K562 (cell line): ENCODE data around the gene KIAA1614. TPM values are rescaled to one million over a fixed set of nuclear protein-coding genes. Genes with fewer than 3 reads are reported as not detected.

Experiments used
- ATAC-seq: fragments of 200-7000 bp; cut with Tn5 transposase; 3 replicates; pipeline ENCODE4 v1.9.1; 2020; ENCODE audit warnings: moderate library complexity
- BruUV-seq: library from RNA; stranded (reverse); fragments of 400-500 nt; replicated peaks from 2 replicates; lab custom pipeline; 2021; lab: Mats Ljungman, UMichigan
- CTCF ChIA-PET: fragments of 300-600 bp; formaldehyde crosslinking; extraction: SDS; loops from one replicate; lab custom pipeline; 2021; ENCODE audit warnings: low intra/inter-chr PET ratio; lab: Yijun Ruan, JAX
- POLR2A ChIA-PET: fragments of 300-600, 350-650 bp; sonication (Branson Sonifier 250); formaldehyde crosslinking; extraction: SDS; loops from one replicate; lab custom pipeline; 2021; ENCODE audit warnings: antibody characterized with exemption, inconsistent platforms; lab: Yijun Ruan, JAX
- DNase-seq, 4 experiments: peaks; one replicate each; pipeline versions ENCODE4 v3.0.0 to v3.0.0-alpha.2; 2011 to 2018; ENCODE audit warnings: low spot score in 3 of 4, mixed read lengths in 3 of 4; ENCODE audit errors: extremely low read depth in 1 of 4
- FAIRE-seq: peaks from 2 replicates; lab custom pipeline; 2011; peaks lifted over from hg19 to GRCh38; lab: Jason Lieb, UNC
- H2AFZ ChIP-seq: 2 replicates; pipeline ENCODE4 v1.6.0; 2011; ENCODE audit warnings: low read depth, low read length, control low read depth, inconsistent platforms
- H3K27ac ChIP-seq: fragments of 200-600 bp; 3 replicates; pipeline ENCODE4 v1.8.0; 2011; ENCODE audit warnings: low read depth, mild to moderate bottlenecking, control low read depth, inconsistent platforms, low read length, moderate library complexity, mixed read lengths; ENCODE audit errors: extremely low read depth
- H3K27me3 ChIP-seq, 2 experiments: fragments of 300-600 bp in 1 of 2; 2 replicates in 1 of 2; 3 replicates in 1 of 2; pipeline versions ENCODE4 v1.6.0 to v1.8.0; 2011; ENCODE audit warnings: inconsistent platforms in 2 of 2, low read length in 2 of 2, mild to moderate bottlenecking in 1 of 2, mixed read lengths in 1 of 2, moderate library complexity in 1 of 2; ENCODE audit not compliant: control insufficient read depth in 2 of 2, insufficient read depth in 2 of 2
- H3K36me3 ChIP-seq: fragments of 300-600 bp; 3 replicates; pipeline ENCODE4 v1.8.0; 2011; ENCODE audit warnings: mild to moderate bottlenecking, low read length, inconsistent platforms; ENCODE audit not compliant: control insufficient read depth, insufficient read depth
- H3K4me1 ChIP-seq, 2 experiments: fragments of 200-600 bp in 1 of 2; replicated peaks in 1 of 2; 2 replicates in 1 of 2; 3 replicates in 1 of 2; pipeline versions ENCODE4 v1.5.1 to v1.8.0; 2011; ENCODE audit warnings: inconsistent platforms in 2 of 2, low read length in 2 of 2, mild to moderate bottlenecking in 1 of 2, mixed read lengths in 1 of 2, moderate library complexity in 1 of 2; ENCODE audit not compliant: control insufficient read depth in 2 of 2, insufficient read depth in 2 of 2
- H3K4me2 ChIP-seq: 2 replicates; pipeline ENCODE4 v1.6.1; 2011; ENCODE audit warnings: low read length, control low read depth, inconsistent platforms, mixed read lengths; ENCODE audit not compliant: insufficient read depth
- H3K4me3 ChIP-seq: fragments of 200-600 bp; sonication (generic), shearing (Covaris generic); 2 replicates; pipeline ENCODE4 v1.5.1; 2016; ENCODE audit warnings: control low read depth, inconsistent platforms
- H3K79me2 ChIP-seq: fragments of 200-600 bp; 3 replicates; pipeline ENCODE4 v1.8.0; 2011; ENCODE audit warnings: low read length, inconsistent platforms; ENCODE audit not compliant: control insufficient read depth, insufficient read depth
- H3K9ac ChIP-seq, 2 experiments: 2 replicates each; pipeline versions ENCODE4 v1.6.0 to v1.6.1; 2011; ENCODE audit warnings: low read depth in 2 of 2, low read length in 2 of 2, control low read depth in 1 of 2, inconsistent platforms in 1 of 2, mild to moderate bottlenecking in 1 of 2, mixed read lengths in 1 of 2; ENCODE audit not compliant: insufficient read depth in 1 of 2
- H3K9me1 ChIP-seq: one replicate; pipeline ENCODE4 v1.6.0; 2011; ENCODE audit warnings: inconsistent platforms, mild to moderate bottlenecking, low read length, moderate library complexity; ENCODE audit not compliant: control insufficient read depth, insufficient read depth
- H3K9me3 ChIP-seq: replicated peaks from 2 replicates; pipeline ENCODE4 v1.5.1; 2011; ENCODE audit warnings: low read depth, low read length, inconsistent platforms; ENCODE audit not compliant: control insufficient read depth, insufficient read depth
- H4K20me1 ChIP-seq: replicated peaks from 2 replicates; pipeline ENCODE4 v1.6.1; 2011; ENCODE audit warnings: low read length, inconsistent platforms, mixed read lengths; ENCODE audit not compliant: control insufficient read depth, insufficient read depth
- NFIC ChIP-seq: fragments of 450-650 bp; IDR thresholded peaks from 2 replicates; pipeline ENCODE4 v1.6.1; 2017; ENCODE audit warnings: mild to moderate bottlenecking, inconsistent platforms
- ZKSCAN1 ChIP-seq: fragments of 150-350 bp; IDR thresholded peaks from 2 replicates; pipeline ENCODE4 v1.6.1; 2016; ENCODE audit warnings: low read depth, low read length
- WGBS: fragments of 100-300 bp; shearing (Covaris generic); methylation state at CpG from one replicate; pipeline ENCODE4 v1.1.6; 2016; ENCODE audit warnings: low coverage, mixed read lengths; ENCODE audit not compliant: insufficient coverage; ENCODE audit errors: missing lambda C conversion rate; 5-methylcytosine and 5-hydroxymethylcytosine counted together
- in situ Hi-C: fragments of 300-500 bp; cut with MboI; formaldehyde crosslinking; loops from 4 replicates; pipeline ENCODE4 v1.15.0; 2018; ENCODE audit warnings: inconsistent platforms, mixed read lengths
- intact Hi-C: fragments of 100-400 bp; cut with micrococcal nuclease; formaldehyde crosslinking; loops from 2 replicates; pipeline ENCODE4 v1.14.2; 2022
- polyA plus RNA-seq, 8 experiments: library from polyadenylated mRNA; depleted of rRNA in 4 of 8; stranded (reverse) in 5 of 8; unstranded in 3 of 8; fragments of >200 nt; fragmentation: Nextera tagmentation in 2 of 8; fragmentation: Illumina TruSeq in 1 of 8; extraction: Ambion mirVana in 2 of 8; extraction: Trizol in 1 of 8; gene quantifications; 2 replicates each; pipeline versions ENCODE4 v1.2.1 to v1.2.3, GENCODE V29; 2011 to 2014; ENCODE audit warnings: inconsistent platforms in 1 of 8, missing spikeins in 1 of 8
- total RNA-seq, 7 experiments: library from RNA; depleted of rRNA in 6 of 7; stranded (reverse); fragments of >200 nt in 6 of 7; fragmentation: Illumina TruSeq in 2 of 7; extraction: Trizol in 2 of 7; gene quantifications; 2 replicates each; pipeline versions ENCODE4 v1.2.1 to v1.2.3, GENCODE V29; 2011 to 2021; ENCODE audit warnings: low replicate concordance in 1 of 7
- TF ChIP-seq, protein P1 (sequence below): sonication (generic); formaldehyde crosslinking; IDR thresholded peaks from 2 replicates; pipeline ENCODE4 v1.8.1; 2023; ENCODE audit warnings: mild to moderate bottlenecking, missing genetic modification reagents

Gene KIAA1614
- total and polyA plus RNA-seq, 9 of the 15 experiments (the other 6 are each of a cell fraction or from before 2014, with no cell fraction given), result 0.01 to 1.1 (median 0.15) TPM; not detected in 1

DNA sequence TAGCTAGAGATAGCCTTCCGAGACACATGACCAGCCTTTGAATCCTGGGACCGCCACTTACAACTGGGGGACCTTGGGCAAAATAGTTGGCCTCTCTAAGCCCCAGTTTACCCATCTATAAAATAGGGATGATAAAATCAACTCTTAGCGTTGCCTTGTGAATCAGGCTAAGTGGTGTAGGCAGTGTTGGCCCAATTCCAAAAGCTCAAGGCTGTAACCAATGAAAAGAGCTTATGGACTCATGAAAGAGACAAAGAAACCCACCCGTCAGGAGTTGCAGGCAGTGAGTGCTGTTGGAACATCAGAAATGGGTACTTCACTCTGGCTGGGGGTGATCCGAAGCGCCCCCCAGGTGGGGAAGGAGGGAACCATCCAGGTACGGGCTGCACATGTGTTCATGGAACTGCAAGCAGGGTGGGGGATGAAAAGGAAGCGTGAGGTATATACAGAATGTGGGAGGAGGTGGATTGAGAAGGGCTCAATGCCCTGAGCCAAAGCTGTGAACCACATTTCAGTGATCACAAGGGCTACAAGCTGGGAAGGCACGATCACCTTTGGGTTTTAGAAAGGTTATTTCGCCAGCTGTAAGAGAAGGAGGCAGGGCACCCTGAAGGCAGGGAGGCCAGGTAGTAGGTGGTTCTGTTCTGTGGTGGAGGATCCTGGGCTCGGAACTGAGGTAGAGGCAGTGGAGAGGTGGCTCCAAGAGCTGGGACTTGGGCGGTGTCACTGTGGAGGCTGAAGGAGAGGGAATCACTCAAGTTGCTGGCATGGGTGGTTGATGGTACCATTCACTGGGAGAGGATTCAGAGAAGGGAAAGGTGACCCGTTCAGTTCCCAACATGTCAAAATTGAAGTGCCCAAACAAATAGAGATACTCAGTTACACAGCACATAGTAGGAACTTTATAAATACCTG is 11.4 kb upstream of the KIAA1614 start:
- POLR2A ChIA-PET, result interaction anchor here (0.6 to 1.3 kb wide), 5 partner anchors 13 to 1068 kb away, joined by 3 to 4 read pairs (median 3); no protein-coding TSS in a partner anchor
- CTCF ChIA-PET, result interaction anchor here (0.6 kb wide), 1 partner anchor 1736 kb away, joined by 4 read pairs; no protein-coding TSS in a partner anchor
- Histone ChIP-seq H3K9ac (no peak overlapping the region), H3K4me2 (no peak overlapping the region), H3K4me1 (peaks cover 0 to 3% of the 10 kb centered on the region in 2 experiments; a peak in 1 of 5 replicates), H3K9me3 (no peaks in the 10 kb centered on the region), H3K27me3 (no peaks in the 10 kb centered on the region), H3K9me1 (no peaks in the 10 kb centered on the region), H3K27ac (no peak overlapping the region), H3K79me2 (no peaks in the 10 kb centered on the region), H4K20me1 (no peaks in the 10 kb centered on the region), H3K36me3 (no peaks in the 10 kb centered on the region), H3K4me3 (no peak overlapping the region), H2AFZ (no peak overlapping the region)
- BruUV-seq, result no TSS peak
- WGBS, result 26% methylated on average over 13 of the region's 13 CpGs
- TF ChIP-seq, protein P1, sequence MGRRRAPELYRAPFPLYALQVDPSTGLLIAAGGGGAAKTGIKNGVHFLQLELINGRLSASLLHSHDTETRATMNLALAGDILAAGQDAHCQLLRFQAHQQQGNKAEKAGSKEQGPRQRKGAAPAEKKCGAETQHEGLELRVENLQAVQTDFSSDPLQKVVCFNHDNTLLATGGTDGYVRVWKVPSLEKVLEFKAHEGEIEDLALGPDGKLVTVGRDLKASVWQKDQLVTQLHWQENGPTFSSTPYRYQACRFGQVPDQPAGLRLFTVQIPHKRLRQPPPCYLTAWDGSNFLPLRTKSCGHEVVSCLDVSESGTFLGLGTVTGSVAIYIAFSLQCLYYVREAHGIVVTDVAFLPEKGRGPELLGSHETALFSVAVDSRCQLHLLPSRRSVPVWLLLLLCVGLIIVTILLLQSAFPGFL (CRISPR knock-in tag), result no peak
- TF ChIP-seq ZKSCAN1 (peak; percentile 85), NFIC (peak; percentile 80)
- no peak for FAIRE-seq
- ATAC-seq, result no peak
- intact Hi-C loops, result no loop called here
- DNase-seq, result no peak
- in situ Hi-C loops, result no loop called here
